Mesenteric fat pad (tissue), 1 donor: ENCODE measurements around the gene CETP. TPM values are rescaled to one million over a fixed set of nuclear protein-coding genes. Genes with fewer than 3 reads are reported as not detected.

ENCODE experiments used
- total RNA-seq: library from RNA; stranded (reverse); fragmentation: NEBNext Ultra II Directional; extraction: Animal tissue kit (Norgen Biotek cat#: 25700); gene quantifications from one replicate; pipeline ENCODE4 v1.2.1, GENCODE V29; 2021
- donor health status: DM: yes; HTN: yes; CAD: no.

CETP gene
- total RNA-seq, 1 donor from 2014 or later, result 6.4 TPM

Other genes with a start within 250 kb of the CETP start
- gene NUP93, start 231.8 kb upstream of the CETP start, total RNA-seq, result 52.7 TPM
- gene SLC12A3, start 96.7 kb upstream of the CETP start, total RNA-seq, result not detected
- gene HERPUD1, start 29.8 kb upstream of the CETP start, total RNA-seq, result 186 TPM
- gene NLRC5, start 27.6 kb downstream of the CETP start, total RNA-seq, result 63.9 TPM
- gene CPNE2, start 130.6 kb downstream of the CETP start, total RNA-seq, result 60.1 TPM
- 61.1 TPM for gene PSME3IP1, start 224.1 kb downstream of the CETP start, total RNA-seq
- 26.0 TPM for gene RSPRY1, start 224.4 kb downstream of the CETP start, total RNA-seq